Measurements from ENCODE around the gene BAG3.

BAG3 gene

DNA sequence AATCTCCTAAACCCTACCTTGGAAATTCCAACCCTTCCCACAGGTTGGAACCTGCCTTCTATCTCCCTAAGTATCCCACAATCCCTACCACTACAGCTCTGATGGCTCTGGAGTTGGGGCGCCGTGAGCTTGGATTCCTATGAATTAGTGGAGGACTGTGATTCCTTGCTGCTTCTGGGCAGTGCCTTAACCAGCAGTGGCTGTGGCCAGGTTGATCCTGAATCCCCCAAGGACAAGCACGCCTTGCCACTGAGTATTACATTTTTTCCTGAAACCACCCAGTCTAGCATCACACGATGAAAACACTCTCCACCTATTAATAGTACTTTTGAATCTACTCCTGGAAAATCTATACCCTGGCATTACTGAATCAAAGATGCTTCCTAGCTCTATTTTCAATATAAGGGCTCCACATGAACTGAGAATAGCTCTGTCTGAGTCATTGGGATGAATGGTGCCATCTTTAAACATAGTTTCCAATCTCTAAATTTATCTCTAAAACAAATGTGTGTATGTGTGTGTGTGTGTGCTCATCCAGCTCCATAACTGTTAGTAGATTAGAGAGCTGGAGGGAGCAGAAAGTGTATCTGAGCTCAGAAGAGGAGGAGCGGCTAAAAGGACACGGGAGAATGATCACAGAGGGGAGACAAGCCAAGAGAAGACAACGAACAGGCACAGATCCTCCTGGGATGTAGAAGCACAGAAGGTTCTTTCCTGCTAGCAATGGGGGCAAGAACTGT, 62.7 kb downstream of the BAG3 start:
- no peak overlapping the region for H3K4me3 ChIP-seq (replicated peaks in 1 of 2; ENCODE audit: low read depth in 2 of 2, low read length in 2 of 2)
- DNase-seq (ENCODE audit: low read depth in 2 of 2), result no peak

DNA sequence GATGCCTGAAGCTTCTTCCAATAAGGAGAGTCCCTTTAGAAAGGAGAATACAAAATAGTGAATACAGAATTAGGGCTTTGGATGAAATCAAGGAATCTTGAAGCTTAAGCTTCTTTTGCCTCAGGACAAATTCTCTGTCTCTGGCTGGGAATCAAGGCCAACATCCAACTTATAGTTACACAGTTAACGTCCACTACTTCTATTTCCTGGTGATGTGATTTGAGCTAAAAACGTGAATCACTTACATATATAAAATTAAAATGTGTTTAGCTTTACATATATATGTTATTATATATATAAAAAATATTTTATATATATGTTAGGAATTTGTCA, 63.3 kb downstream of the BAG3 start:
- TF ChIP-seq CTCF (IDR thresholded peaks at IDR 0.05; ENCODE audit: low read depth, low read length), result no peak
- DNase-seq (ENCODE audit: low read depth in 2 of 2), result no peak
- no peak overlapping the region for H3K4me3 ChIP-seq (replicated peaks in 1 of 2; ENCODE audit: low read depth in 2 of 2, low read length in 2 of 2)

More for the DNA sequence above, 62.7 kb downstream of the BAG3 start:
- TF ChIP-seq CTCF (IDR thresholded peaks at IDR 0.05; ENCODE audit: low read depth, low read length), result no peak

- TF ChIP-seq CTCF (IDR thresholded peaks at IDR 0.05; ENCODE audit: low read depth, low read length), result no peak
- peak in 1 of 2 donors; percentile 25 for DNase-seq (ENCODE audit: low read depth in 2 of 2)
- no peak overlapping the region for H3K4me3 ChIP-seq (replicated peaks in 1 of 2; ENCODE audit: low read depth in 2 of 2, low read length in 2 of 2)
These were observed 64.7 kb downstream of the BAG3 start for GRCh38 chr10:119715628-119716505.

DNA sequence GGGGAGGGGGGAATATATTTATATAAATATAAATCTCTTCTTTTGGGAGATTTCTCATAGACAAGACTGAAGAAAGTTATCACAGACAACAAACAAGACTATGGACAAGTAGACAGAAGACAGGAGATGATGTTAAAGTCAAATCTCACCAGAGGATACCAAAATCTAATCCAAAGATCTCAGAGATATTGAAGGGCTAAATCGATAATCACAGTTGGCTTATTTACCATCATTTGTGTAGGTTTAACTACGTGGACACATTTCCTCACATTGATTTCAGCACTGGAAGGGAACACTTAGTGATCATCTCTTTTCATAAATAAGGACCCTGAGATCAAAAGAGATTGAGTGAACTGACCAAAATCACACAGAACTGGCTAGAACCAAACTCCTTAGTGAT, 72.0 kb downstream of the BAG3 start:
- no peak overlapping the region for H3K4me3 ChIP-seq (replicated peaks in 1 of 2; ENCODE audit: low read depth in 2 of 2, low read length in 2 of 2)
- TF ChIP-seq CTCF (IDR thresholded peaks at IDR 0.05; ENCODE audit: low read depth, low read length), result no peak
- no peak for DNase-seq (ENCODE audit: low read depth in 2 of 2)

DNA sequence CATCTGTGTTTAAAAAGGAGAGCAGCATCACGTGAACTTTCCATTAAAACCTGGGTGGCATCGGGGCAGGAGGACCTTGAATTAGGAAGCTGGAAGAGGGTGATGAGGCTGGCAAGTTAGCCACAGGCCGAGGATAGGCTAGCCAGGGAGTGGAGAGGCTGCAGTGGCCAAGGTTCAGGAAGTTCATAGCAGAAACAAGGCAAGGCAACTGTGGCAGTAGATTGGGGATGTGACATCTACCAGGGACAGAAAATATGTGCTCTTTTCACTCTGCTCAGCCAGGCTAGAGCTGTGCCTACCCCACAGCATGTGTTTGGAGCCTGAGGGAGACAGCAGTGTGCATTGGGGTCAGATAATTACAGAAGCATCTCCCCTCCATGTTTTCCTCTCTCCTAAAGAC, 72.4 kb downstream of the BAG3 start:
- no peak for TF ChIP-seq CTCF (IDR thresholded peaks at IDR 0.05; ENCODE audit: low read depth, low read length)
- DNase-seq (ENCODE audit: low read depth in 2 of 2), result no peak
- no peak overlapping the region for H3K4me3 ChIP-seq (replicated peaks in 1 of 2; ENCODE audit: low read depth in 2 of 2, low read length in 2 of 2)

DNA sequence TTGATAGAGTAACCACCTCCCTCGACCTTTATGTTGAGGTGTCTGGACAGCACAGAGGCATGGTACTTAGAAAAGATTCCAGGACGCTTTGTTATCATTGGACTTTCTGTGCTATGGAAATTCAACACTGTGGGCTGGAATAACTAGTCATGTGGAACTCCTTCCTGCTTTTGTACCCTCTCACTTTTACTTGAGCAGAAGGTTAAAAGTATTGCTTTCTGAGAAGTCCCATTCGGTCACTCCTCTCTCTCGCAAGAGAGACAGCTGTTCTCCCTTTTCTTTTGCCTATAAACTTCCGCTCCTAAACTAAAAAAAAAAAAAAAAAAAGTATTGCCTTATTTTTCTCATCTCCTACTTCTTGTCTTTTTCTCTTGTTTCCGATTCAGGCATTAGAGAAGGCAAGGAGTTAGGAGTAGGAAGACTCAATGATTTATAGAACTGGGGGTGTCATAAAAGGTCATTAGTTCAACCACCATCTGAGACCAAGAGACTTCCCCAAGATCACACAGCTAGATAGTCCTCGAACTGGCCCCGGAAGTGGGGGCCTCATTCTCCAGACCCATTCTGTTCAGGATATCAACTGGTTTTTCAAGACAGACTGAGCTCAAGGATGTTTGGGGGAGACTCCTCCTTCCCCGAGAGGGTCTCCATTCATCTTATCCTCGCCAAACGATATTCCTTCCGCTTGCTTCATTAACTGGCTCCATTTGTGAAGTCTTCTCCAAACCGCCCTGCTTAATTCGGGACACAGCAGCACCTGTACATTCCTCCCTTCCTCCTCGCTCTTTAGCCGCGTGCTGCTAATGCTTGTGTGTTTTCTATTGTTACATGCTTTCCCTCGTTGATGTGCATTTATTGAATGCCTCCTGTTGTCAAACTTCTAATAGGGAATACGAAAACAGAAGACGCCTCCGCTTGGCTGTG, 73.7 kb downstream of the BAG3 start:
- TF ChIP-seq CTCF (IDR thresholded peaks at IDR 0.05; ENCODE audit: low read depth, low read length), result no peak
- H3K4me3 ChIP-seq (replicated peaks in 1 of 2; ENCODE audit: low read depth in 2 of 2, low read length in 2 of 2), result peak overlapping the region; percentile 46 to 64
- DNase-seq (ENCODE audit: low read depth in 2 of 2), result peak; percentile 29 to 36

Measured in cardiac fibroblast (primary cell).